ENCODE results near the gene TMX4.

DNA sequence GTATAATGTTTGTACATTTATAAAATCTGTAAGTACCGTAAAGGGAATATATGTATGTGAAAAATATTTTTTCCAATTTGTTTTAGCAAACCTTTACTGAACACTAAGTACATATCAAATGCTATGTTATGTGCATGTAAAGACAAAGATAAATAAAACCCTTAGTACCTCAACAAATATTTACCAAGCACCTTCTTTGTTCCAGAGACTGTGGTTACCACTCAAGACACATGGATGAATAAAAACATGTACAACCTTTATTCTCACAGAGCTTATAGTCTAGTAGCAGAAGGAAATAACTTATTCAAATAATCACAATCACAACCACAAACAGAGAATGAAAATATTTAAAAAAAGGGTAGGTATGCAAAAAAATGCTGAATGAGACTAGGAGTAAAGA lies 17.5 kb downstream of the TMX4 start:
- TF ChIP-seq, protein P1, sequence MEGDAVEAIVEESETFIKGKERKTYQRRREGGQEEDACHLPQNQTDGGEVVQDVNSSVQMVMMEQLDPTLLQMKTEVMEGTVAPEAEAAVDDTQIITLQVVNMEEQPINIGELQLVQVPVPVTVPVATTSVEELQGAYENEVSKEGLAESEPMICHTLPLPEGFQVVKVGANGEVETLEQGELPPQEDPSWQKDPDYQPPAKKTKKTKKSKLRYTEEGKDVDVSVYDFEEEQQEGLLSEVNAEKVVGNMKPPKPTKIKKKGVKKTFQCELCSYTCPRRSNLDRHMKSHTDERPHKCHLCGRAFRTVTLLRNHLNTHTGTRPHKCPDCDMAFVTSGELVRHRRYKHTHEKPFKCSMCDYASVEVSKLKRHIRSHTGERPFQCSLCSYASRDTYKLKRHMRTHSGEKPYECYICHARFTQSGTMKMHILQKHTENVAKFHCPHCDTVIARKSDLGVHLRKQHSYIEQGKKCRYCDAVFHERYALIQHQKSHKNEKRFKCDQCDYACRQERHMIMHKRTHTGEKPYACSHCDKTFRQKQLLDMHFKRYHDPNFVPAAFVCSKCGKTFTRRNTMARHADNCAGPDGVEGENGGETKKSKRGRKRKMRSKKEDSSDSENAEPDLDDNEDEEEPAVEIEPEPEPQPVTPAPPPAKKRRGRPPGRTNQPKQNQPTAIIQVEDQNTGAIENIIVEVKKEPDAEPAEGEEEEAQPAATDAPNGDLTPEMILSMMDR (IDR thresholded peaks at IDR 0.05): no peak
- TF ChIP-seq POLR2A (IDR thresholded peaks at IDR 0.05) (no peak), POLR2AphosphoS5 (IDR thresholded peaks at IDR 0.05) (no peak), EP300 (IDR thresholded peaks at IDR 0.05) (no peak)
